ENCODE data around the gene BMPR1A.

DNA sequence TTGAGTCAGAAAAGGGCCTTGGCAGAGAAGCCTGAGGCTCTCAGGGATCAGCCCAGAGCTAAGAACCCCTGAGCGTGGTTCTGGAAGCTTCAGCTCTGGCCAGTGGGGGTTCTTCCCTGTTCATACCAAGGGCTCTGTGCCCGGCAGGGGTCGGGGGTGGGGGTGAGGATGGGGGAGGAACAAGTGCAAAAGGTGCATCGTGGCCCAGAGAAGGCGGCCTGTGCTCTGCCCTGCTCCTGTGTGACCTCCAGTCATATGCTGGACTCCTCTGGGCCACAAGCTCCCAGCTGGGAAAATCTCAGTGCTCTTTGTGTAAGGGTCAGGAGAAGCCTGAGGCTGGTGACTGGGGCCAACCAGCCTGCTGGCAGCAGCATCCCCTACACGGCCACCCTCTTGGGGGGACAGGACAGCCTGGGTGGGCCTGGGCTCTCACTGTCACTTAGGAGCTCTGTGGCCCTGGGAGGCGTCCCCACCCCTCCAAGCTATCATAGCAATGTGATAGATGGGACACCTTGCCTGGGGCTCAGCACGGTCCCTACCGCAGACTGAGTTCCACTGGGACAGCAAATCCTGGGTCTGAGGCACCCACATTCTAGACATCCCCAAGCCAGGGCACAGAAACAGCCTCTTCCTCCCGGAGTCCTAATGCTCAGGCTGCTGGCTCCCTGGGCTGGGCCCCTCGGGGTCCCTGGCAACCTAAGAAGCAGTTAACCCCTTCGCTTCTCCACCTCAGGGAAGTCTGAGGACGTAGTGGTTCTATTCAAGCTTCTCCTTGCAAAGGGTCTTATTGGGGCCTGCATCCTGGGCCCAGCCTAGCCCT, 198.5 kb downstream of the BMPR1A start:
- TF ChIP-seq, protein P1, sequence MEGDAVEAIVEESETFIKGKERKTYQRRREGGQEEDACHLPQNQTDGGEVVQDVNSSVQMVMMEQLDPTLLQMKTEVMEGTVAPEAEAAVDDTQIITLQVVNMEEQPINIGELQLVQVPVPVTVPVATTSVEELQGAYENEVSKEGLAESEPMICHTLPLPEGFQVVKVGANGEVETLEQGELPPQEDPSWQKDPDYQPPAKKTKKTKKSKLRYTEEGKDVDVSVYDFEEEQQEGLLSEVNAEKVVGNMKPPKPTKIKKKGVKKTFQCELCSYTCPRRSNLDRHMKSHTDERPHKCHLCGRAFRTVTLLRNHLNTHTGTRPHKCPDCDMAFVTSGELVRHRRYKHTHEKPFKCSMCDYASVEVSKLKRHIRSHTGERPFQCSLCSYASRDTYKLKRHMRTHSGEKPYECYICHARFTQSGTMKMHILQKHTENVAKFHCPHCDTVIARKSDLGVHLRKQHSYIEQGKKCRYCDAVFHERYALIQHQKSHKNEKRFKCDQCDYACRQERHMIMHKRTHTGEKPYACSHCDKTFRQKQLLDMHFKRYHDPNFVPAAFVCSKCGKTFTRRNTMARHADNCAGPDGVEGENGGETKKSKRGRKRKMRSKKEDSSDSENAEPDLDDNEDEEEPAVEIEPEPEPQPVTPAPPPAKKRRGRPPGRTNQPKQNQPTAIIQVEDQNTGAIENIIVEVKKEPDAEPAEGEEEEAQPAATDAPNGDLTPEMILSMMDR (IDR thresholded peaks at IDR 0.05), result no peak
- no peak for TF ChIP-seq POLR2A (IDR thresholded peaks at IDR 0.05)

Measured in right lobe of liver (tissue), 4 donors.